Naive thymus-derived CD8-positive, alpha-beta T cell (primary cell): ENCODE measurements around the gene ARMCX5. TPM values are rescaled to one million over a fixed set of nuclear protein-coding genes. Genes with fewer than 3 reads are reported as not detected.

Experiments
- ATAC-seq, 2 donors: fragments of 150-1000 bp; cut with Tn5 transposase in 1 of 2; sonication (Bioruptor Pico), chemical (Tn5 transposase) in 1 of 2; 1 replicate in 1 of 2; 2 replicates in 1 of 2; pipeline ENCODE4 v1.10.0; 2021; ENCODE audit warnings: mild to moderate bottlenecking in 2 of 2, moderate library complexity in 2 of 2
- POLR2A ChIA-PET: fragments of 350-600 bp; sonication (Branson Sonifier 250); formaldehyde crosslinking; loops from one replicate; lab custom pipeline; 2021; ENCODE audit warnings: antibody characterized with exemption; lab: Charles Lee
- DNase-seq, 10 donors: peaks; one replicate each; pipeline versions ENCODE4 v3.0.0 to v3.0.0-alpha.2; 2020 to 2022
- H3K27ac Mint-ChIP-seq, 10 donors: one replicate each; pipeline ENCODE4 v1.8.0; 2020 to 2022; ENCODE audit warnings: mild to moderate bottlenecking in 10 of 10, mixed read lengths in 10 of 10, moderate library complexity in 4 of 10, inconsistent platforms in 1 of 10
- H3K27me3 Mint-ChIP-seq, 5 donors: one replicate each; pipeline ENCODE4 v1.8.0; 2021 to 2022; ENCODE audit warnings: mixed read lengths in 5 of 5
- H3K36me3 Mint-ChIP-seq, 3 donors: one replicate each; pipeline ENCODE4 v1.8.0; 2020 to 2022; ENCODE audit warnings: mixed read lengths in 3 of 3, mild to moderate bottlenecking in 2 of 3, inconsistent platforms in 1 of 3
- H3K4me1 Mint-ChIP-seq, 4 donors: one replicate each; pipeline ENCODE4 v1.8.0; 2021 to 2022; ENCODE audit warnings: mixed read lengths in 4 of 4
- H3K4me3 Mint-ChIP-seq, 10 donors: one replicate each; pipeline ENCODE4 v1.8.0; 2020 to 2022; ENCODE audit warnings: mild to moderate bottlenecking in 10 of 10, mixed read lengths in 10 of 10, moderate library complexity in 6 of 10, inconsistent platforms in 1 of 10
- H3K9me3 Mint-ChIP-seq, 9 donors: one replicate each; pipeline ENCODE4 v1.8.0; 2020 to 2022; ENCODE audit warnings: mixed read lengths in 9 of 9, mild to moderate bottlenecking in 3 of 9, inconsistent platforms in 1 of 9, moderate library complexity in 1 of 9
- polyA plus RNA-seq, 3 donors: library from polyadenylated mRNA; unstranded; fragments of 300-500 nt; fragmentation: Illumina TruSeq; gene quantifications; one replicate each; pipeline ENCODE4 v1.2.3, GENCODE V29; 2021
- total RNA-seq, 8 experiments: library from RNA in 2 of 8; stranded (reverse) in 2 of 8; gene quantifications; one replicate each; pipeline ENCODE4 v1.2.3 and lab custom pipeline; 2021 to 2026

ARMCX5 gene
- total and polyA plus RNA-seq, 5 experiments from 2014 or later, result 6.9 to 17.3 (median 12.4) TPM

DNA sequence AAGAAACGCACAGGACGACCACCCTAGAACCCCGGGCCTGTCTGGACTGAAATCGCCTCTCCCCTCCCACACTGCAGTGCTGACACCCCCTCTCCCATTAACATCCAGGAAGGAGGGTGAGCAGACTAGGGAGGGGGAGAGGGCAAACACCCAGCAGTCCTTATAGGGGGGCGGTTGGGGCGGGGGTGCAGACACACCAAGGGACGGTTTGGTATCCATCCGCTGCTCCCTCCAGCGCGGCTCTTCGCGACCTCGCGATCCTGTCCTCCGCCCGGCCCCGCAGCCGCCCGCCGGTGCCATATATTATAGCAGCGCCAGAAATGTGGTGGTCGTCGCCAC is 51.6 kb downstream of the ARMCX5 start:
- Mint-ChIP-seq H3K36me3 (peaks cover 9 to 25% (median 15%) of the 10 kb centered on the region in 3 donors), H3K4me1 (peaks cover 23 to 35% (median 28%) of the 10 kb centered on the region in 4 donors), H3K9me3 (peaks cover 0 to 4% (median 0%) of the 10 kb centered on the region in 9 donors), H3K4me3 (peak overlapping the region; percentile 96 to 99 (median 98)), H3K27me3 (no peaks in the 10 kb centered on the region), H3K27ac (peak overlapping the region in 9 of 10 donors; percentile 97 to 99 (median 99))
- peak in 1 of 2 donors; percentile 28 for ATAC-seq
- POLR2A ChIA-PET, result interaction anchor here (1.5 to 1.9 kb wide), 2 partner anchors 9 to 51 kb away, joined by 7 to 15 read pairs; partner anchors contain the start of gene ARMCX5
- peak in 1 of 10 donors; percentile 7 for DNase-seq

DNA sequence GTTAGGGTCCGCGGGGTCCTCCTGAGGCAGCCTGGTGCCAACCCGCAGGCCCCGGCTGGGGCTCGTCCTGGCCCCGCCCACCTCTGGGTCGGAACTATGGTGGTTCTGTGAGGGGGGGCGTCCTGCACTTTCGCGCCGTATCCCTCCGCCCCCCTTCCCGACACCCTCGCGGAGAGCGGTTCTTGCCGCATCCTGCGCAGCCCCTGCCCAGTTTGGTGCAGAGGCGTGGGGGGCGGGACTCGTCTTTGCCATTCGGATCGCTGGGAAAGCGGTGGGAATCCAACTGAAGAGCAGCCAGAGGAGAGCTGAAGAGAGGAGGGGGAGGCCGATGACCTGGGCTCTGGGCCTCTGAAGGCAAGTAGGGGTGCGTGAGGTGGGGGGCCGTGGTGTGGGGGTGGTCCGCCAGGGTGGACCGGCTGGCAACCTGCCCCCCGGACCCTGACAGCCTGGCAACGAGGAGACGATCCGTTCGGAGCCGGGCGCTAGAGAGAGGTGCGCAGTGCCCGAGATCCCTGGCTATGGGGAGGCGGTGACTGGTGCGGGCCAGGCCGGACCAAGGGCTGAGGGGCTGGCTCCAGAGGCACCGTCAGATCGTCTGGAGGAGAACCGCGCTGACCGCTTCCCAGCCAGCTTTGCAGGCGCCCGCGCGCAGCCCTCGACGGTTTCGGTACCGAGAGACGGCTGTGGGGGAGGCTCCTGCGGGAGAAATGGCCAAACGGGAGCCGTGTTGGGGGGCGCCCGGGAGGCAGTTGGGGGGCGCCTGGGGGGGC is 52.1 kb downstream of the ARMCX5 start, which contains the start of gene GPRASP1:
Gene GPRASP1 (plus strand): TSS at position 242 of the 770 bp plus-strand sequence. CDS start 2,431 bp downstream, outside the sequence.
- Mint-ChIP-seq H3K9me3 (peaks cover 0 to 8% (median 0%) of the 10 kb centered on the region in 9 donors), H3K27me3 (no peaks in the 10 kb centered on the region), H3K27ac (peak within 1 kb of the TSS; percentile 97 to 100 (median 99)), H3K4me1 (peaks cover 27 to 40% (median 33%) of the 10 kb centered on the region in 4 donors), H3K36me3 (peaks cover 13 to 28% (median 19%) of the 10 kb centered on the region in 3 donors), H3K4me3 (peak within 1 kb of the TSS; percentile 96 to 99 (median 98))
- DNase-seq, result peak; percentile 56 to 87 (median 71)
- POLR2A ChIA-PET, result interaction anchor here (1.5 to 1.9 kb wide), 2 partner anchors 9 to 52 kb away, joined by 7 to 15 read pairs; partner anchors contain the start of gene ARMCX5
- peak; percentile 66 to 67 for ATAC-seq

DNA sequence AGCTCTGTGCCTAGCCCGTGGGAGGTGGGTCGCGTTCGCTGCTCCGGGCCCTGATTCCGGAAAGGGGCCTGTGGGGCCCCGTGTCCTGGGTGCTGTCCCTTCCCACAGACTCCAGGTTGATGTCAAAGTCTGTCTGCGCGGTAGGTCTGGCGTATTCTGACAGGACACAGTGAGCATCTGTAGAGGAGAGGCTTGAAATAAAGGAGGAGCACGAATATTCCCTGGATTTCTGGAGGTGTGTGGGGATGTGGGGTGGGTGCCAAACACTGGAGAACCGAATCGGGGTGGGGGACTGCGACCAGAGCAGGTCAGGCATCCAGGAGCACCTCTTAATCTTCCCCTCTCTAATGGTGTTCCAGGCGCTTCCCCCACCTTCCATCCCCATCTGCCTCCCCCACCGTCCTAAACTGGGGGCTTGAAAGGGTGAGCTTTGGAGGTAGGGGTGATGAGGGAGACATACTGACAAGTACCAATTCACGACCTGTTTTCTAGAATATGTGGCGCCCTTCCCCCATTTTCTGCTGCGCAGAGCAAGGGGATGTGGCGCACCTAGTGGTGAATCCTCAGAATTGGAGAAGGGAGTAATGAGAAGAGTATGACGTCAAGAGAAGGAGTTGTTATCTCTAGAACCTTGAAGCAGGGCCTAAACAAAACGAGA is 52.8 kb downstream of the ARMCX5 start:
- Mint-ChIP-seq H3K4me1 (peaks cover 27 to 47% (median 35%) of the 10 kb centered on the region in 4 donors), H3K27ac (peak overlapping the region; percentile 91 to 99 (median 96)), H3K9me3 (peaks cover 0 to 8% (median 0%) of the 10 kb centered on the region in 9 donors), H3K27me3 (no peaks in the 10 kb centered on the region), H3K36me3 (peaks cover 13 to 25% (median 15%) of the 10 kb centered on the region in 3 donors), H3K4me3 (peak overlapping the region; percentile 88 to 99 (median 96))
- POLR2A ChIA-PET, result interaction anchor here (1.5 to 1.9 kb wide), 2 partner anchors 8 to 53 kb away, joined by 7 to 15 read pairs; partner anchors contain the start of gene ARMCX5
- peak; percentile 23 to 88 (median 69) for DNase-seq
- ATAC-seq, result peak; percentile 70 to 75

Other genes with a start within 250 kb of the ARMCX5 start
- gene NXF2B, start 159.5 kb upstream of the ARMCX5 start, total RNA-seq, result not detected
- not detected for gene NXF2B, start 159.5 kb upstream of the ARMCX5 start, polyA plus RNA-seq
- gene TCP11X2, start 127.7 kb upstream of the ARMCX5 start, total RNA-seq, result not detected
- not detected for gene TCP11X2, start 127.7 kb upstream of the ARMCX5 start, polyA plus RNA-seq
- gene TMSB15A, start 82.8 kb upstream of the ARMCX5 start, total RNA-seq, result not detected
- not detected for gene TMSB15A, start 82.8 kb upstream of the ARMCX5 start, polyA plus RNA-seq
- gene GPRASP1, start 52.0 kb downstream of the ARMCX5 start, total RNA-seq, result 10 to 100 TPM; 68.5 to 74.0 TPM
- 10 to 100 TPM in 2 of 3 donors, 1 to 10 TPM in 1; 3.4 to 10.9 (median 10.6) TPM for gene GPRASP1, start 52.0 kb downstream of the ARMCX5 start, polyA plus RNA-seq
- gene GPRASP2, start 112.9 kb downstream of the ARMCX5 start, total RNA-seq, result 1 to 10 TPM; 5.1 to 6.9 TPM
- 10 to 100 TPM in 1 of 3 donors, 1 to 10 TPM in 2; 3.2 to 11.0 (median 5.3) TPM for gene GPRASP2, start 112.9 kb downstream of the ARMCX5 start, polyA plus RNA-seq
- 1 to 10 TPM; 2.4 to 5.1 TPM for gene GPRASP3, start 121.2 kb downstream of the ARMCX5 start, total RNA-seq
- gene GPRASP3, start 121.2 kb downstream of the ARMCX5 start, polyA plus RNA-seq, result 1 to 10 TPM; 1.1 to 1.5 (median 1.4) TPM